OCI-LY1 (cell line): Measurements from ENCODE around the gene CHRNB4.

Experiments used
- H2AFZ ChIP-seq: fragments of 200-600 bp; sonication (generic), shearing (Covaris generic); 2 replicates; pipeline ENCODE4 v1.6.0; 2014; ENCODE audit warnings: antibody characterized with exemption, mild to moderate bottlenecking, low read length
- H3F3A ChIP-seq: fragments of 200-600 bp; sonication (generic), shearing (Covaris generic); 2 replicates; pipeline ENCODE4 v1.6.0; 2014; ENCODE audit warnings: mild to moderate bottlenecking, antibody characterized with exemption, low read length, moderate library complexity; ENCODE audit not compliant: insufficient read depth
- H3K27ac ChIP-seq: fragments of 200-600 bp; sonication (generic); 2 replicates; pipeline ENCODE4 v1.5.1; 2014; ENCODE audit warnings: low read length, mixed run types, mild to moderate bottlenecking, low read depth; ENCODE audit not compliant: poor library complexity, severe bottlenecking
- H3K27me3 ChIP-seq: fragments of 200-600 bp; sonication (generic); 2 replicates; pipeline ENCODE4 v1.6.0; 2014; ENCODE audit warnings: antibody characterized with exemption, mild to moderate bottlenecking, low read length, moderate library complexity; ENCODE audit not compliant: insufficient read depth
- H3K36me3 ChIP-seq: fragments of 200-600 bp; sonication (generic); 2 replicates; pipeline ENCODE4 v1.6.1; 2014; ENCODE audit warnings: mild to moderate bottlenecking, antibody characterized with exemption, low read length, moderate library complexity, mixed read lengths; ENCODE audit not compliant: insufficient read depth
- H3K4me1 ChIP-seq: fragments of 200-600 bp; sonication (generic); 2 replicates; pipeline ENCODE4 v1.5.1; 2014; ENCODE audit warnings: mild to moderate bottlenecking, low read length, moderate library complexity; ENCODE audit not compliant: insufficient read depth, severe bottlenecking
- H3K4me2 ChIP-seq: fragments of 200-600 bp; sonication (generic), shearing (Covaris generic); 2 replicates; pipeline ENCODE4 v1.6.1; 2014; ENCODE audit warnings: low read length
- H3K4me3 ChIP-seq: fragments of 200-600 bp; sonication (generic); 2 replicates; pipeline ENCODE4 v1.5.1; 2014; ENCODE audit warnings: low read length, low read depth, mild to moderate bottlenecking, mixed read lengths; ENCODE audit not compliant: poor library complexity, severe bottlenecking
- H3K79me2 ChIP-seq: fragments of 200-600 bp; shearing (Covaris generic); 2 replicates; pipeline ENCODE4 v1.6.1; 2016; ENCODE audit warnings: mixed run types, low read length, mixed read lengths; ENCODE audit not compliant: insufficient read depth
- H3K9ac ChIP-seq: fragments of 200-600 bp; sonication (generic), shearing (Covaris generic); 2 replicates; pipeline ENCODE4 v1.6.1; 2014; ENCODE audit warnings: mild to moderate bottlenecking, low read length, mixed read lengths
- H3K9me2 ChIP-seq: fragments of 200-600 bp; sonication (generic), shearing (Covaris generic); 2 replicates; pipeline ENCODE4 v1.6.1; 2014; ENCODE audit warnings: low read depth, mild to moderate bottlenecking, low read length, mixed read lengths
- H3K9me3 ChIP-seq: fragments of 200-600 bp; shearing (Covaris generic); 2 replicates; pipeline ENCODE4 v1.6.1; 2014; ENCODE audit warnings: low read length, mixed read lengths
- H4K20me1 ChIP-seq: fragments of 200-600 bp; sonication (generic), shearing (Covaris generic); 2 replicates; pipeline ENCODE4 v1.6.0; 2016; ENCODE audit warnings: mild to moderate bottlenecking, low read length; ENCODE audit not compliant: insufficient read depth
- EZH2 ChIP-seq: fragments of 200-600 bp; sonication (generic), shearing (Covaris generic); IDR thresholded peaks from 2 replicates; pipeline ENCODE4 v1.8.0; 2017; ENCODE audit warnings: borderline replicate concordance, mixed run types, mild to moderate bottlenecking, antibody characterized with exemption, low read length, moderate library complexity, mixed read lengths
- TF ChIP-seq, protein P1 (sequence below): fragments of 200-600 bp; sonication (generic), shearing (Covaris generic); IDR thresholded peaks from 2 replicates; pipeline ENCODE4 v1.5.1; 2017; ENCODE audit warnings: mild to moderate bottlenecking, antibody characterized with exemption, low read length, moderate library complexity, mixed read lengths

The CHRNB4 gene

GRCh38 chr15:78645009-78645408, 4.0 kb upstream of the CHRNB4 start:
- Histone ChIP-seq H3K27ac (no peak overlapping the region), H3K9ac (no peak overlapping the region), H3K27me3 (peaks cover 4% of the 10 kb centered on the region; the same call in 1 of the 2 replicates), H3K36me3 (no peaks in the 10 kb centered on the region), H4K20me1 (no peaks in the 10 kb centered on the region), H2AFZ (no peak overlapping the region), H3K79me2 (no peaks in the 10 kb centered on the region), H3K4me2 (no peak overlapping the region), H3K9me3 (no peaks in the 10 kb centered on the region), H3K4me1 (no peaks in the 10 kb centered on the region), H3F3A (no peaks in the 10 kb centered on the region), H3K4me3 (no peak overlapping the region), H3K9me2 (no peaks in the 10 kb centered on the region)
- TF ChIP-seq, protein P1, sequence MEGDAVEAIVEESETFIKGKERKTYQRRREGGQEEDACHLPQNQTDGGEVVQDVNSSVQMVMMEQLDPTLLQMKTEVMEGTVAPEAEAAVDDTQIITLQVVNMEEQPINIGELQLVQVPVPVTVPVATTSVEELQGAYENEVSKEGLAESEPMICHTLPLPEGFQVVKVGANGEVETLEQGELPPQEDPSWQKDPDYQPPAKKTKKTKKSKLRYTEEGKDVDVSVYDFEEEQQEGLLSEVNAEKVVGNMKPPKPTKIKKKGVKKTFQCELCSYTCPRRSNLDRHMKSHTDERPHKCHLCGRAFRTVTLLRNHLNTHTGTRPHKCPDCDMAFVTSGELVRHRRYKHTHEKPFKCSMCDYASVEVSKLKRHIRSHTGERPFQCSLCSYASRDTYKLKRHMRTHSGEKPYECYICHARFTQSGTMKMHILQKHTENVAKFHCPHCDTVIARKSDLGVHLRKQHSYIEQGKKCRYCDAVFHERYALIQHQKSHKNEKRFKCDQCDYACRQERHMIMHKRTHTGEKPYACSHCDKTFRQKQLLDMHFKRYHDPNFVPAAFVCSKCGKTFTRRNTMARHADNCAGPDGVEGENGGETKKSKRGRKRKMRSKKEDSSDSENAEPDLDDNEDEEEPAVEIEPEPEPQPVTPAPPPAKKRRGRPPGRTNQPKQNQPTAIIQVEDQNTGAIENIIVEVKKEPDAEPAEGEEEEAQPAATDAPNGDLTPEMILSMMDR, result no peak
- no peak for TF ChIP-seq EZH2

- H3F3A ChIP-seq, result no peaks in the 10 kb centered on the region
- H3K4me3 ChIP-seq, result no peak overlapping the region
- H3K9me3 ChIP-seq, result no peaks in the 10 kb centered on the region
- no peak overlapping the region for H3K27ac ChIP-seq
- H3K9me2 ChIP-seq, result no peaks in the 10 kb centered on the region
- H3K79me2 ChIP-seq, result no peaks in the 10 kb centered on the region
- TF ChIP-seq, protein P1, result no peak
- no peak for TF ChIP-seq EZH2
- no peaks in the 10 kb centered on the region for H3K36me3 ChIP-seq
- no peak overlapping the region for H2AFZ ChIP-seq
- peaks cover 4% of the 10 kb centered on the region; the same call in 1 of the 2 replicates for H3K27me3 ChIP-seq
- H4K20me1 ChIP-seq, result no peaks in the 10 kb centered on the region
- H3K9ac ChIP-seq, result no peak overlapping the region
- H3K4me2 ChIP-seq, result no peak overlapping the region
- H3K4me1 ChIP-seq, result no peaks in the 10 kb centered on the region
These were observed 1.3 kb upstream of the CHRNB4 start for GRCh38 chr15:78642331-78642730.

- no peaks in the 10 kb centered on the region for H3K4me1 ChIP-seq
- no peak overlapping the region for H3K9ac ChIP-seq
- no peak overlapping the region for H2AFZ ChIP-seq
- no peaks in the 10 kb centered on the region for H4K20me1 ChIP-seq
- H3F3A ChIP-seq, result no peaks in the 10 kb centered on the region
- H3K79me2 ChIP-seq, result no peaks in the 10 kb centered on the region
- H3K27ac ChIP-seq, result no peak overlapping the region
- no peak overlapping the region for H3K4me2 ChIP-seq
- H3K4me3 ChIP-seq, result no peak overlapping the region
- H3K36me3 ChIP-seq, result no peaks in the 10 kb centered on the region
- no peaks in the 10 kb centered on the region for H3K9me3 ChIP-seq
- no peaks in the 10 kb centered on the region for H3K9me2 ChIP-seq
- TF ChIP-seq, protein P1, result no peak
- no peak for TF ChIP-seq EZH2
- peaks cover 4% of the 10 kb centered on the region; the same call in 1 of the 2 replicates for H3K27me3 ChIP-seq
These were observed 802 bp upstream of the CHRNB4 start for GRCh38 chr15:78641749-78642275.
